Smooth muscle cell of the coronary artery (primary cell): Measurements from ENCODE around the gene PRM1. TPM values are rescaled to one million over a fixed set of nuclear protein-coding genes. Genes with fewer than 3 reads are reported as not detected.

ENCODE experiments used
- total RNA-seq: library from RNA; depleted of rRNA; stranded (reverse); fragments of >200 nt; gene quantifications from 2 replicates; pipeline ENCODE4 v1.2.3, GENCODE V29; 2014; ENCODE audit warnings: low replicate concordance

PRM1 gene, protein sequence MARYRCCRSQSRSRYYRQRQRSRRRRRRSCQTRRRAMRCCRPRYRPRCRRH
- not detected in 2 replicates for total RNA-seq

DNA sequence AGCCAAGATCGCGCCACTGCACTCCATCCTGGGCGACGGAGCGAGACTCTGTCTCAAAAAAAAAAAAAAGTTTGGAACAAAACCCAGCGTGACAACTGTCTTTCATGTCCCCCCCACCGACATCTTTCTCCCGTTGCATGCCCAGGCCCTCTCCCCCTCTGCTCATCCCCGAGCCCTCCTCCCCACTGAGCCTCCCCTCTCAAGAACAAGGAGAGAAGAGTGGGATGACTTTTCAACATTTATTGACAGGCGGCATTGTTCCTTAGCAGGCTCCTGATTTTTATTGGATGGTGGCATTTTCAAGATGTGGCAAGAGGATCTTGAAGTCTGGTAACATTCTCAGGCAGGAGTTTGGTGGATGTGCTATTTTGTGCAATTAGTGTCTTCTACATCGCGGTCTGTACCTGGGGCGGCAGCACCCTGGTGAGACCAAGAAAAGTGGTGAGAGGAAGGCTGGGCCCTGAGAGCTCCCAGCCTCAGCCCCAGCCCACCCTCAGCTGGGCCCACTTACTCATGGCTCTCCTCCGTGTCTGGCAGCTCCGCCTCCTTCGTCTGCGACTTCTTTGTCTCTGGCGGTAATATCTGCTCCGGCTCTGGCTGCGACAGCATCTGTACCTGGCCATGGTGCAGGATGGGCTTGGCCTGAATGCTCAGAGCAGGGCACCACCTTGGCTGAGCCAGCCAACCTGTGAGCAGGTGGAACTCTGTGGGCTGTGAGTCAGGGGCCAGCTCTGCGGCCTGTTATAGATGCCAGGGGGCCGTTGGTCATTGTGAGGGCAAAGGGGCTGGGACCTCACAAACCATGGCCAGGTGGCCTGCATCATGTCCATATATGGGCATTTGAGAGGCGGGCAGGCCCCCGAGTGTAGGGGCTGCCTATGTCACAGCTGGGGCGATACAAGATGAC lies at the start of gene PRM1:
PRM1 (minus strand) TSS at position 715 of the 907 bp plus-strand sequence; CDS start at position 623, 92 bp downstream.

DNA sequence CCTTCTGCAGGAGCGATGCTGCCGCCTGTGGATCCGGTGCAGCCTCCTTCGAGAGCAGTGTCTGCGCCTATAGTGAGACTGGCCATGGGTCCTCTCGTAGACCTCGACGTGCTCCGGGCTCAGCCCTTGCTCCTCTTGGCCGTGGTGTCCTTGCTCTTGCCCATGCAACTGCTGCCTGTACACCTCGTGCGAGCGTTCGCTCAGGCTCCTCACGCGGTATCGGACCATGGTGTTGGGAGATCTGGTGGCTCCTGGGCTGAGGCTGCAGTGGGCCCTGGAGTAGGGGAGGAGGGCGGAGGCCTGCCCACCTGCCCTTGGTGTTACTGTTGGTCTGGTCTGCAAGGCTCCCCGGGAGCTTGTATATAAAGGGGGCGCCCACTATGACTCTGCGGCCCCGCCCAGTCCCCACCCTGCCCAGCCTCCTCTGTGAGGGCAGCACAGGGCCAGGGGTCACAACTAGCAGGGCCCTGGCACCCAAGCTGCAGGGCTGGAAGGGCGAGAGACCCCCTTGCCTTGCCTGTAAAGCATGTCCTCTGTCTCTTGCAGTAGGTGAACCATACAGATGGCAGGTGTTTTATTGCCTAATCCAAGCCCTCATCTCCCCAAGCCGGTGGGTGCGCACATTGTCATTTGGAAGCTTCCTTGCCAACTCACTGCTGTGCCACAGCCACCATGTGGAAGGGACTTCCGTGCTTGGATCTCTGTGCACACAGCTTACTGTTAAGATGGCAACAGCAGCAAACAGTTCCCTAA lies 4.8 kb downstream of the PRM1 start, which contains the start of gene PRM2:
PRM2 (minus strand) TSS at position 338 of the 753 bp plus-strand sequence; CDS start at position 228, 110 bp downstream.

DNA sequence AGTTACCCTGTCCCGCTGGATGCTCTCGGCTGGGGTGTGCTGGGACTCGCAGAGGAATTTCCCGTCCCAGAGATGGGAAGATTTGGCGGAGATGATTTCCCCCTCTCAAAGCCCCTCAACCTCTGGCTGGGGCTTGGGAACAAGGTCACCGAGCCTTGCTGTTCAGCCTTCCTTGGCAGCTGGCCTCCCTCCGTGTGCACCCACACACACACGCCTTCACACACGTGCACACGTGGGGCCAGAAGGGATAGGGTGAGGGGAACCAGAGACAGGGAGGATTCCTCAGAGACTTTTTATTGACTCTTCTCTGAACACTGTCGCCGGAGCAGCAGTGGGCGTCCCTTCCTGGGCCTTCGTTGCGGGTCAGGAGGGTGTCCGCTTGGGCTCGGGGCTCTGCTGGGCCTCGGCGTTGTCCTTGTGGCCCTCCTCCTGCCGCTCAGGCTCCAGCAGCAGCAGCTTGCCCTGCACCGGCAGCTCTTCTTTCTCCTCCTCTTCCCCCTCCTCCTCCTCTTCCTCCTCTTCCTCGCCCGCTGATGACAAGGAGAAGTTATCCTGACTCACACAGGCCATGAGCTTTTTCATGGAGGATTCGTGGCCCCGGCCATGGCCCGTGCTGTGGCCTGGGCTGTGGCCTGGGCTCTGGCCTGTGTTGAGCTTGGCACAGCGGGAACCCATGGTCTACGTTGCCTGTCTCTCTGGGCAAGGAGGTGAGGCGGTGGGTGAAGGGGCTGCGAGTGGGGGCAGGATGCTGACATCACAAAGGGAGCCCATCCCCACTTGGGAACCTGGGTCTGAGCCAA lies 8.0 kb downstream of the PRM1 start, which contains the start of gene PRM3:
PRM3 (minus strand) TSS at position 709 of the 800 bp plus-strand sequence; CDS start at position 675, 34 bp downstream.

DNA sequence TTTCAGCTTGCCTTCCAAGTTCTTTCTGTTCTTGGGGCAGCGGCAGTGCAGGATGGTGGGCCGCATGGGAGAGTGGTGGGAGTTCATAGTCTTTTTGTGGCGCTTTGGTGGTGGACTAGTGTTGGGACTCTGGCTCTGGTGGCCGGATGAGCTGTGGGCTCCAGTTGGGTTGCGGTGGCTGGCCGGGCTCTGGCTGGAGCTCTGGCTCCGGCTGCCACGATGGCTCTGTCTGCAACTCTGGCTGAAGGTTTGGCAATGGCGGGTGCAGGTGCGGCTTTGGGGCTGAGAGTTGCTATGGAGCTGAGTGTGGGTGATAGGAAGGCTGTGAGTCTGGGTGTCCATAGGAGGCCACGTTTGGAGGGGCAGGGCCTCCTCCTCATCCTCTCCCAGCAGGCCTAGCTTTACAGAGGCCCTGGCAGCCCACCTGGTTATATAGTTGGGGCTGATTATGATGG lies 12.2 kb downstream of the PRM1 start, which contains the start of gene TNP2:
TNP2 (minus strand) TSS at position 405 of the 455 bp plus-strand sequence; CDS start at position 342, 63 bp downstream.

DNA sequence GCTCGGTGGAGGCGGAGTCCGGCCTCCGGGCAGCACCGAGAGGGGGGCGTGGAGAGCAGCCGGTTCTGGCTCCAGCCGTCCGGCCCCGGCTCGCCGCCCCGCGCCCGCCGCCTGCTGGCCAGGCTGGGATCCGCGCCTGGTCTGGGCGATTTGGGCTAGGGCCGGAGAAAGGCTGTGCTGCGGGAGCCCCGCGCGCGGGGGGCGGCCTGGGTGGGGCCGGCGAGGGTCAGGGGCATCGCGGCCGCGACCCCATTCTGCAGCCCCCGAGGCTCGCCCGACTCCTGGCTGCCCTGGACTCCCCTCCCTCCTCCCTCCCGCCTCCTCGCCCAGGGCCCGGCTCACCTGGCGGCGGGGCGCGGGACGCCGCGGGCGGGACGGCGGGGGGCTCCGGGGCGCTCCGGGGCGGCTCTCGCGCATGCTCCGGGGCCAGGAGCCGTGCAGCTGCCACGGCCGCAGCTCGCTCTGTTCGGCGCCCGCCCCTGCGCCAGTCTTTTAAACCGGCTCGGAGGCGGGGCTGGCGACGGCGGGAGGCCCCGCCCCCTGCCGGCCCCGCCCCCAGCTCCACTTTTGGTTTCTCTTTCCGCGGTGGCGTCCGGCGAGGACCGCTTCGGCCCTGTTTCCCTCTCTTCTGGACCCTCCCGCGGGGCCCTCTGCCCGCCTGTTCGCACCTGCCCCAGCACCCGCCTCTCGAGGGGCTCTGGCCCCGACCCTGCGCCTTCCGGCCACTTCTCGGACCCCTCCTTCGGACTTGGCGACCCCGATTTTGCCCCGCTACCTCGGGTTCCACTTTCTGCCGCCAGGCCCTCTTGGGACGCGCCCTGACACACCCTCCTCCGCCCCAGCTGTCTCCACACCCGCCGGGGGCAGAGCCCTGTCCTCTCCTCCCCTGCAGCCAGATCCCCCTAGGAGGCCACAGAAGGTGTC lies 25.1 kb downstream of the PRM1 start, which contains the start of gene SOCS1:
SOCS1 (minus strand) TSS at position 468 of the 924 bp plus-strand sequence. CDS start 726 bp downstream, outside the sequence.

Other genes starting within 250 kb of the PRM1 start
- gene SOCS1, start 25.1 kb downstream of the PRM1 start, total RNA-seq = 0.70 and 1.1 TPM in 2 replicates
- gene TNP2, start 12.0 kb downstream of the PRM1 start, total RNA-seq = not detected in 2 replicates
- gene PRM3, start 7.7 kb downstream of the PRM1 start, total RNA-seq = not detected in 2 replicates
- gene PRM2, start 4.8 kb downstream of the PRM1 start, total RNA-seq = not detected in 2 replicates
- gene RMI2, start 64.1 kb upstream of the PRM1 start, total RNA-seq = 0.94 and 2.6 TPM in 2 replicates